ENCODE results near the gene ANKS1B.

DNA sequence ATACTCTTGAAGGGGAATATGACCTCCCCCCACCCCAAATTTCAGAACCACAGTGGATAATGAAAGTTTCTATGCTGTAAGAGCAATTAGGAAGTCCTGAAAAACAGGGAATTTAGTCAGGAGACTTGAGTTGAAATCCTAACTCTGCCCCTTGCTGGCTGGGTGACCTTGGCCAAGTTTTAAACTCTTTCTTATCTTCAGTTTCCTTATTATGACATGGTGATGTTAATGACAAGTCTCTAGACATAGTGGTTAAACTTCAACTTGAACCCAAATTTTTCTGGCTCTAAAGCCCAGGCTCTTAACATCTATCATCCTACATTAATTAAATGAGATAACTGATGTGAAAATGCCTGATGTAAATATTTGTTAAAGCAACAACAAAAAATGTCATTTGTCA lies 1013.8 kb downstream of the ANKS1B start:
- TF ChIP-seq, protein P1, sequence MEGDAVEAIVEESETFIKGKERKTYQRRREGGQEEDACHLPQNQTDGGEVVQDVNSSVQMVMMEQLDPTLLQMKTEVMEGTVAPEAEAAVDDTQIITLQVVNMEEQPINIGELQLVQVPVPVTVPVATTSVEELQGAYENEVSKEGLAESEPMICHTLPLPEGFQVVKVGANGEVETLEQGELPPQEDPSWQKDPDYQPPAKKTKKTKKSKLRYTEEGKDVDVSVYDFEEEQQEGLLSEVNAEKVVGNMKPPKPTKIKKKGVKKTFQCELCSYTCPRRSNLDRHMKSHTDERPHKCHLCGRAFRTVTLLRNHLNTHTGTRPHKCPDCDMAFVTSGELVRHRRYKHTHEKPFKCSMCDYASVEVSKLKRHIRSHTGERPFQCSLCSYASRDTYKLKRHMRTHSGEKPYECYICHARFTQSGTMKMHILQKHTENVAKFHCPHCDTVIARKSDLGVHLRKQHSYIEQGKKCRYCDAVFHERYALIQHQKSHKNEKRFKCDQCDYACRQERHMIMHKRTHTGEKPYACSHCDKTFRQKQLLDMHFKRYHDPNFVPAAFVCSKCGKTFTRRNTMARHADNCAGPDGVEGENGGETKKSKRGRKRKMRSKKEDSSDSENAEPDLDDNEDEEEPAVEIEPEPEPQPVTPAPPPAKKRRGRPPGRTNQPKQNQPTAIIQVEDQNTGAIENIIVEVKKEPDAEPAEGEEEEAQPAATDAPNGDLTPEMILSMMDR (IDR thresholded peaks at IDR 0.05; ENCODE audit: low read length): no peak
- no peak for TF ChIP-seq EZH2 (IDR thresholded peaks at IDR 0.05; ENCODE audit: borderline replicate concordance, low read length)

All from OCI-LY1 (cell line).